Stimulated activated CD8-positive, alpha-beta memory T cell treated with anti-CD3 and anti-CD28 coated beads, Interleukin-12 subunit alpha, Interleukin-12 subunit beta, amount 100 ng/mL, for 4 hours (primary cell): ENCODE measurements around the gene POU2F2.

Experiments
- DNase-seq: peaks from one replicate; pipeline ENCODE4 v3.0.0-alpha.2; 2020; ENCODE audit warnings: low read depth

POU2F2 gene

GRCh38 chr19:42154471-42155323 lies 22.5 kb upstream of the POU2F2 start:
- no peak for DNase-seq

- no peak for DNase-seq
Observed at GRCh38 chr19:42153672-42154433, 21.6 kb upstream of the POU2F2 start.

GRCh38 chr19:42152910-42153671 lies 20.8 kb upstream of the POU2F2 start:
- no peak for DNase-seq

GRCh38 chr19:42151782-42152684 lies 19.8 kb upstream of the POU2F2 start:
- no peak for DNase-seq

GRCh38 chr19:42150911-42151361 lies 18.7 kb upstream of the POU2F2 start:
- DNase-seq: no peak

GRCh38 chr19:42150364-42150763 lies 18.1 kb upstream of the POU2F2 start:
- no peak for DNase-seq

- no peak for DNase-seq
Observed at GRCh38 chr19:42149447-42150202, 17.4 kb upstream of the POU2F2 start.

GRCh38 chr19:42148266-42148665 lies 16.0 kb upstream of the POU2F2 start:
- DNase-seq: no peak

- DNase-seq: no peak
Observed at GRCh38 chr19:42143341-42144234, 11.3 kb upstream of the POU2F2 start.

- no peak for DNase-seq
Observed at GRCh38 chr19:42140125-42140754, 8.0 kb upstream of the POU2F2 start.

GRCh38 chr19:42134535-42135070 lies 2.4 kb upstream of the POU2F2 start:
- no peak for DNase-seq

- DNase-seq: peak; percentile 78
Observed at GRCh38 chr19:42132851-42133528, 744 bp upstream of the POU2F2 start.

- no peak for DNase-seq
Observed at GRCh38 chr19:42131149-42132029, 857 bp downstream of the POU2F2 start.

- no peak for DNase-seq
Observed at GRCh38 chr19:42130254-42130573, 2.0 kb downstream of the POU2F2 start.

GRCh38 chr19:42129399-42130253 lies 2.6 kb downstream of the POU2F2 start:
- DNase-seq: no peak

- no peak for DNase-seq
Observed at GRCh38 chr19:42126574-42126973, 5.7 kb downstream of the POU2F2 start.
